ENCODE measurements around the gene LDHAL6B.

DNA sequence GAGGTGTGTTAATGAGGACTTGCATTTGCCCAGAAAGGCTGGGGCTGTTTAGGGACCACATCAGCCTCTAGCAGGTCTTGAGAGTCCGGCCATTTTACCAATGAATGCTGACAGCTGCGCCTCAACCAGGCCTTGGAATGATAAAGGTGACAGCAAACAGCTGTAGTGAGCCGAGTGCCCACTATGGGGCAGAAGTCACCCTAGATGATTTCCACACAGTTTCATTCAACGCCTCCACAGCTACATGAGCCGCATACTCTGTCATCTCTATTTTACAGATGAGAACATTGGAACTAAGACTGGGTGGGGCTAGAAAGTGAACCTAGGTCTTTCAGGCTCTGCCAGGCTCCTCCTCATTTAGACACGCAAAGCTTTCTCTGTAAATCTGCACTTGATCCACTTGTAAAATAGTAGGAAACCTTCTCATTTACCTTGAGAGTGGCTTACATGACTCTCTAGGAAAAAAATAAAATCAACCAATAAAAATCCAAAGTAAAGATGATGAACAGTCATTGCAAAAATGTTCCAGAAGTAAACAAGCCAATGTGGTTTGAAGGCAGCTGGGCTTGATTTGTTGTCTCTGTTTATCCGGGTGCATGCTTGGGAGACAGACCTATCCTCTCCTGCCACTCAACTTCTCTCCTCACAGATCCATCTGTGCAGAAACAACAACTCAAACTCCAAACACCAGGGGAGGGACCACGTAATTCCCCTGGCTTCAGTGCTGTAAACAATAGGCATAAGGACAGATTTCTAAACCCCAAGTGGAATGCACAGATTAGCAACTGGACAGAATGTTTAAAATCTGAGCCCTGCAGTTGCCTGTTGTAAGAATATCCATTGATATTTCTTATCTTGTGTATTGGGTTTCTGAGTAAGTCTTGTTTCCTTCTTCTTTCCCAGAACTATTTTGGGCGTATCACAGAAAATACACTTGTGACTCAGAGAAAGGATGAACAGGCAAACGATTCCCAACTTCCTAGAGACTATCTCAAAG lies 31.5 kb upstream of the LDHAL6B start:
- TF ChIP-seq POLR2A (IDR thresholded peaks at IDR 0.05) (no peak), CTCF (IDR thresholded peaks at IDR 0.05) (peak in 6 of 7 experiments; percentile 28 to 52 (median 33))

Measured in body of pancreas (tissue), 4 donors.